Epithelial cell of proximal tubule (primary cell): Measurements from ENCODE around the gene SNED1. TPM values are rescaled to one million over a fixed set of nuclear protein-coding genes. Genes with fewer than 3 reads are reported as not detected.

Experiments used
- DNase-seq: peaks from one replicate; pipeline ENCODE4 v3.0.0-alpha.2; 2011; ENCODE audit warnings: low read depth
- H3K4me3 ChIP-seq: 2 replicates; pipeline ENCODE4 v1.5.1; 2011; ENCODE audit warnings: low read depth, mild to moderate bottlenecking, low read length
- CTCF ChIP-seq: conservative IDR thresholded peaks from 2 replicates; pipeline ENCODE4 v1.5.1; 2012; ENCODE audit warnings: low read depth, mild to moderate bottlenecking, low read length
- total RNA-seq: library from RNA; depleted of rRNA; stranded (reverse); fragments of >200 nt; gene quantifications from 2 replicates; pipeline ENCODE4 v1.2.3, GENCODE V29; 2015

SNED1 gene
- total RNA-seq, 1 donor from 2014 or later, result 0.29 TPM

DNA sequence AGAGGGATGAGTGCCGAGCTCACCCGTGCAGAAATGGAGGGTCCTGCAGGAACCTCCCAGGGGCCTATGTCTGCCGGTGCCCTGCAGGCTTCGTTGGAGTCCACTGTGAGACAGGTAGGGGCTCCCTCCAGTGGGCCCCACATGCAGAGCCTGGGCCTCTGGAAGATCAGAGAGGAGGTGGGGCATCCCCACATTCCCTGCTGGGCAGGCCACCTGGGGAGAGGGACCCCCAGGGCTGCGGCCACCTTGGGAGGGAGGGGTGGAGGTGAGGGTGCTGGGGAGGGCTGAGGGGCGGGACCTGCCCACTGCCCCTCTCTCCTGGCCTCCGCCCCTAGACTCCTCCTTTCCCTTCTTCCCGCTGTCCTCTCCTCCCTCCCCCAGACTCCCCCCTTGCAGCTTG is 65.2 kb downstream of the SNED1 start:
- peak overlapping the region; percentile 8 for H3K4me3 ChIP-seq
- no peak for DNase-seq
- TF ChIP-seq CTCF, result peak; percentile 6

- DNase-seq, result no peak
- peak overlapping the region; percentile 8 for H3K4me3 ChIP-seq
These were observed 65.8 kb downstream of the SNED1 start for GRCh38 chr2:241064008-241064801.

GRCh38 chr2:241064802-241065354 is 66.5 kb downstream of the SNED1 start:
- no peak for TF ChIP-seq CTCF
- H3K4me3 ChIP-seq, result no peak overlapping the region
- no peak for DNase-seq

More at GRCh38 chr2:241064008-241064801, 65.8 kb downstream of the SNED1 start:
- no peak for TF ChIP-seq CTCF

DNA sequence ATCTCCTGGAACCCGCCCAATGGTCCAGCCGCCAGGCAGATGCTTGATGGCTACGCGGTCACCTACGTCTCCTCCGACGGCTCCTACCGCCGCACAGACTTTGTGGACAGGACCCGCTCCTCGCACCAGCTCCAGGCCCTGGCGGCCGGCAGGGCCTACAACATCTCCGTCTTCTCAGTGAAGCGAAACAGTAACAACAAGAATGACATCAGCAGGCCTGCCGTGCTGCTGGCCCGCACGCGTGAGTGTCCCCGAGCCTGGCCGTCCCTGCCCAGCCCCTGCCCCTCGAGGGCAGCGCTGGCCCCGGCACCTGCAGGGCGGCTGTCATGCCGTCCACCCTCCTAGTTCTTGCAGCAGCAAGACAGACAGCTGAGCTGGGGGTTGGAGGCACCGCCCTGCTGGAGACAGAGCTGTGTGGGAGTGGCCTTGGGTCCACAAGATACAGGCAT is 67.0 kb downstream of the SNED1 start:
- no peak overlapping the region for H3K4me3 ChIP-seq
- no peak for DNase-seq
- TF ChIP-seq CTCF, result no peak

DNA sequence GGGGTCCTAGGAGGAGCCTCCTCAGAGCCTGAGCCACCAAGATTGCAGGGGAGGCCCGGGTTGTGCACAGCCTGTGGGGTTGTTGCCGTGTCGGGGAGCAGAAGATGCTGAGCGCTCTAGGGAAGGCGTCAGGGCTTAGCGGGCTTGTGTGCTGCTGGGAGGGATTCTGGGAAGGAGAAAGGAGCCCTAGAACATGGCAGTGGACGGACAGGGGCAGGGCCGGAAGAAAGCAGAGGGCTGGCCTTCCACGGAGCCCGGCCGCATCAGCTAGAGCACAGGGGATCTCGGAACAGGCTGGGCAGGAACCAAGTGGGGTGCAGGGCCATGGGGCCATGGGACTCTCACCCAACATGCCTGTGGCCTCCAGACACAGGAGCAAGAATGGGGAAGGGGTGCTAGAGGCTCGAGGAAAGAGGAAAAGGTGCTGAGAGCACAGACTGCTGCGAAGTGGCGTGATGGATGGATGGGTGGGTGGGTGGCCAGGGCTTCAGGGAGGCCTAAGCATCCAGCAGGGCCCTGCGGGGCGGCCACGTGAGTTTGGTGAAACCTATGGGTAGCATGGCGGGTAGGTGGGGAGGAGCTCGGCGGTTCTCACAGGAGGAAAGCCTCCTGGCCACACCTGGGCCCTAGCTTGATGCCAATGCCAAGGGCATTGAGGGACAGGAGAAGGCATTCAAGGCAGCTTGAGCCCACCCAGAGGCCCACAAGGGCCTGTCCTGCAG is 67.9 kb downstream of the SNED1 start:
- DNase-seq, result no peak
- TF ChIP-seq CTCF, result no peak
- no peak overlapping the region for H3K4me3 ChIP-seq

GRCh38 chr2:241066893-241067341 is 68.5 kb downstream of the SNED1 start:
- no peak for TF ChIP-seq CTCF
- DNase-seq, result no peak
- no peak overlapping the region for H3K4me3 ChIP-seq
